Keratinocyte (primary cell): ENCODE data around the gene NXNL1. TPM values are rescaled to one million over a fixed set of nuclear protein-coding genes. Genes with fewer than 3 reads are reported as not detected.

ENCODE experiments used
- DNase-seq: peaks from one replicate; pipeline ENCODE4 v3.0.0-alpha.2; 2011; ENCODE audit warnings: low read depth, missing footprints, low spot score
- FAIRE-seq: peaks from 2 replicates; lab custom pipeline; 2011; peaks lifted over from hg19 to GRCh38; lab: Jason Lieb, UNC
- H2AFZ ChIP-seq: 2 replicates; pipeline ENCODE4 v1.6.0; 2012; ENCODE audit warnings: low read length, control low read depth, inconsistent platforms; ENCODE audit not compliant: control insufficient read depth
- H3K27ac ChIP-seq: 2 replicates; pipeline ENCODE4 v1.5.1; 2011; ENCODE audit warnings: low read length; ENCODE audit not compliant: control insufficient read depth, insufficient read depth
- H3K27me3 ChIP-seq: 3 replicates; pipeline ENCODE4 v1.6.0; 2011; ENCODE audit warnings: low read length; ENCODE audit not compliant: control insufficient read depth, insufficient read depth; ENCODE audit errors: extremely low read depth
- H3K36me3 ChIP-seq, 2 experiments: 2 replicates in 1 of 2; 3 replicates in 1 of 2; pipeline ENCODE4 v1.5.1; 2011; ENCODE audit warnings: low read length in 2 of 2, mild to moderate bottlenecking in 1 of 2; ENCODE audit not compliant: control insufficient read depth in 2 of 2, insufficient read depth in 2 of 2; ENCODE audit errors: extremely low read depth in 1 of 2
- H3K4me1 ChIP-seq: 3 replicates; pipeline ENCODE4 v1.5.1; 2011; ENCODE audit warnings: low read length; ENCODE audit not compliant: control insufficient read depth, insufficient read depth; ENCODE audit errors: extremely low read depth
- H3K4me2 ChIP-seq: 3 replicates; pipeline ENCODE4 v1.6.0; 2011; ENCODE audit warnings: low read depth, low read length; ENCODE audit not compliant: control insufficient read depth, insufficient read depth; ENCODE audit errors: extremely low read depth
- H3K4me3 ChIP-seq, 3 experiments: fragments of 200-600 bp in 1 of 3; sonication (generic) in 1 of 3; 2 replicates in 2 of 3; 3 replicates in 1 of 3; pipeline ENCODE4 v1.5.1; 2011 to 2016; ENCODE audit warnings: low read length in 3 of 3, mild to moderate bottlenecking in 3 of 3, control low read depth in 2 of 3, inconsistent platforms in 1 of 3, low read depth in 1 of 3, mixed read lengths in 1 of 3, mixed run types in 1 of 3, moderate library complexity in 1 of 3; ENCODE audit not compliant: control insufficient read depth in 2 of 3, insufficient read depth in 2 of 3; ENCODE audit errors: extremely low read depth in 1 of 3
- H3K79me2 ChIP-seq: 2 replicates; pipeline ENCODE4 v1.6.0; 2012; ENCODE audit warnings: low read length; ENCODE audit not compliant: control insufficient read depth, insufficient read depth
- H3K9ac ChIP-seq: 3 replicates; pipeline ENCODE4 v1.6.0; 2011; ENCODE audit warnings: low read length; ENCODE audit not compliant: control insufficient read depth, insufficient read depth; ENCODE audit errors: extremely low read depth
- H3K9me1 ChIP-seq: 3 replicates; pipeline ENCODE4 v1.6.0; 2011; ENCODE audit warnings: low read length; ENCODE audit not compliant: control insufficient read depth, insufficient read depth; ENCODE audit errors: extremely low read depth
- H3K9me3 ChIP-seq: 2 replicates; pipeline ENCODE4 v1.5.1; 2012; ENCODE audit warnings: low read depth, low read length; ENCODE audit not compliant: control insufficient read depth
- H4K20me1 ChIP-seq: 3 replicates; pipeline ENCODE4 v1.6.0; 2011; ENCODE audit warnings: low read length; ENCODE audit not compliant: control insufficient read depth, insufficient read depth; ENCODE audit errors: extremely low read depth
- EZH2 ChIP-seq: IDR thresholded peaks from one replicate; pipeline ENCODE4 v1.6.1; 2012; ENCODE audit warnings: inconsistent platforms, mild to moderate bottlenecking, low read length, moderate library complexity
- dilution Hi-C: fragments of 300-500 bp; cut with MboI; formaldehyde crosslinking; loops from one replicate; pipeline ENCODE4 v1.7.0; 2020; ENCODE audit warnings: low sequenced_read_pairs; ENCODE audit not compliant: extremely low pct_ligation_motif_present
- polyA plus RNA-seq, 5 experiments: library from polyadenylated mRNA; depleted of rRNA in 3 of 5; stranded (reverse) in 3 of 5; stranded (forward) in 1 of 5; unstranded in 1 of 5; fragments of >200 nt; gene quantifications; 1 replicate in 1 of 5; 2 replicates in 3 of 5; 3 replicates in 1 of 5; pipeline versions ENCODE4 v1.2.1 to v1.2.3, GENCODE V29; 2011 to 2012; ENCODE audit warnings: missing spikeins in 2 of 5, low read depth in 1 of 5, low replicate concordance in 1 of 5
- TF ChIP-seq, protein P1 (sequence below), 3 experiments: IDR thresholded peaks in 1 of 3; conservative IDR thresholded peaks in 1 of 3; optimal IDR thresholded peaks in 1 of 3; 2 replicates in 2 of 3; 3 replicates in 1 of 3; pipeline versions ENCODE3 to v1.5.1; 2011; ENCODE audit warnings: low read length in 3 of 3, mild to moderate bottlenecking in 3 of 3, moderate library complexity in 2 of 3, control low read depth in 1 of 3, inconsistent platforms in 1 of 3; ENCODE audit not compliant: insufficient read depth in 2 of 3; ENCODE audit errors: extremely low read depth in 1 of 3

NXNL1 gene
- polyA plus RNA-seq, 1 donor (not counting 4 experiments of a cell fraction or from before 2014, with no cell fraction given), result not detected

DNA sequence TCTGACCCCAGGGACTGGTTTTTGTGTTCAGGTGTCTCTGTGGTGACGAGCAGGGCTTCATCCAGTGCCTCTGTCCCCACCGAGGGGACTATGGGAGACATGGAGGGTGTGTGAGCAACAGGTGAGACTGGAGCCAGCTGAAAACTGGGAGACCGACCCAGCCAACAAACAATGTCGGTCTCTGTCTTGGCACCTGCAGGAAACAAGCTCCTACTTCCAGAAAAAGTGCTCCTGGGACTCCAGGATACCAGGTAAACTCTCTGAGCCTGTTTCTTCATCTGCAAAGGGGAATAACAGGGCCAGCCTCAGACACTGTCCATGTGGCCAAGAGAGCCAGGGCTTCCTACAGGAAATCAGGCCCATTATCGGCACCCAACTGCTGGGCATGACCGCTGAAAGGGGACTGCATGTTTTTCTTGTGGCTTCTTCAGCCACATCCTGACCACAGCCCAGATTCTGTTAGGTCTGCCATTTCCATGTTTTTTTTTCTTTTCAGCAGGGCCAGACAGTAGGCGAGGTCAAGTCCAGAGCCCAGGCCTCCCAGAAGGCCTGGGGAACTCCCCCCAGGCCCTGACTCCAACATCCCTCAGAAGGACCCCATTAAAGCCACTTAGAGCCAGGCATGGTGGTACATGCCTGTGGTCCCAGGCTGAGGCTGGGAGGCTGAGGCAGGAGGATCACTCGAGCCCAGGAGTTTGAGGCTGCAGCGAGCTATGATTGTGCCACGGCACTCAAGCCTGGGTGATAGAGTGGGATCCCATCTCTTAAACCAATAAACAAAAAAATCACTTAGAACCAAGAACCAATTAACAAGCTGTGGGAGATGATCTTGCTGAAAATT is 54.5 kb downstream of the NXNL1 start:
- no peaks in the 10 kb centered on the region for H3K9me3 ChIP-seq
- no peak overlapping the region for H3K4me2 ChIP-seq
- no peaks in the 10 kb centered on the region for H3K4me1 ChIP-seq
- FAIRE-seq (no peak), DNase-seq (no peak)
- no peak overlapping the region for H2AFZ ChIP-seq
- H3K9me1 ChIP-seq, result no peaks in the 10 kb centered on the region
- no peak overlapping the region for H3K9ac ChIP-seq
- H3K4me3 ChIP-seq, result no peak overlapping the region
- TF ChIP-seq, protein P1, sequence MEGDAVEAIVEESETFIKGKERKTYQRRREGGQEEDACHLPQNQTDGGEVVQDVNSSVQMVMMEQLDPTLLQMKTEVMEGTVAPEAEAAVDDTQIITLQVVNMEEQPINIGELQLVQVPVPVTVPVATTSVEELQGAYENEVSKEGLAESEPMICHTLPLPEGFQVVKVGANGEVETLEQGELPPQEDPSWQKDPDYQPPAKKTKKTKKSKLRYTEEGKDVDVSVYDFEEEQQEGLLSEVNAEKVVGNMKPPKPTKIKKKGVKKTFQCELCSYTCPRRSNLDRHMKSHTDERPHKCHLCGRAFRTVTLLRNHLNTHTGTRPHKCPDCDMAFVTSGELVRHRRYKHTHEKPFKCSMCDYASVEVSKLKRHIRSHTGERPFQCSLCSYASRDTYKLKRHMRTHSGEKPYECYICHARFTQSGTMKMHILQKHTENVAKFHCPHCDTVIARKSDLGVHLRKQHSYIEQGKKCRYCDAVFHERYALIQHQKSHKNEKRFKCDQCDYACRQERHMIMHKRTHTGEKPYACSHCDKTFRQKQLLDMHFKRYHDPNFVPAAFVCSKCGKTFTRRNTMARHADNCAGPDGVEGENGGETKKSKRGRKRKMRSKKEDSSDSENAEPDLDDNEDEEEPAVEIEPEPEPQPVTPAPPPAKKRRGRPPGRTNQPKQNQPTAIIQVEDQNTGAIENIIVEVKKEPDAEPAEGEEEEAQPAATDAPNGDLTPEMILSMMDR (optimal IDR thresholded peaks at IDR 0.05 in 1 of 3, IDR thresholded peaks at IDR 0.05 in 1 of 3, conservative IDR thresholded peaks at IDR 0.05 in 1 of 3; ENCODE audit: extremely low read depth in 1 of 3, insufficient read depth in 2 of 3, low read length in 3 of 3), result no peak
- no peak for TF ChIP-seq EZH2
- H4K20me1 ChIP-seq, result no peaks in the 10 kb centered on the region
- dilution Hi-C loops, result no loop called here
- no peaks in the 10 kb centered on the region for H3K79me2 ChIP-seq
- peaks cover 3% of the 10 kb centered on the region for H3K27me3 ChIP-seq
- no peak overlapping the region for H3K27ac ChIP-seq
- no peaks in the 10 kb centered on the region for H3K36me3 ChIP-seq

Other genes with a start within 250 kb of the NXNL1 start
- gene USE1, start 245.6 kb downstream of the NXNL1 start, polyA plus RNA-seq, result 18.0 to 24.1 TPM (median 20.7 TPM) in 3 replicates
- gene OCEL1, start 234.7 kb downstream of the NXNL1 start, polyA plus RNA-seq, result 2.1 to 6.6 TPM (median 2.2 TPM) in 3 replicates
- 12.3 to 20.2 TPM (median 12.9 TPM) in 3 replicates for gene NR2F6, start 215.0 kb downstream of the NXNL1 start, polyA plus RNA-seq
- not detected in 3 replicates for gene USHBP1, start 196.2 kb downstream of the NXNL1 start, polyA plus RNA-seq
- 83.1 to 92.8 TPM (median 83.1 TPM) in 3 replicates for gene BABAM1, start 193.5 kb downstream of the NXNL1 start, polyA plus RNA-seq
- gene ANKLE1, start 179.0 kb downstream of the NXNL1 start, polyA plus RNA-seq, result 0.30 to 0.41 TPM (median 0.39 TPM) in 3 replicates
- gene ABHD8, start 157.5 kb downstream of the NXNL1 start, polyA plus RNA-seq, result 4.1 to 11.2 TPM (median 8.7 TPM) in 3 replicates
- gene MRPL34, start 155.1 kb downstream of the NXNL1 start, polyA plus RNA-seq, result 49.2 to 63.7 TPM (median 59.6 TPM) in 3 replicates
- 59.4 to 75.4 TPM (median 62.8 TPM) in 3 replicates for gene DDA1, start 151.4 kb downstream of the NXNL1 start, polyA plus RNA-seq
- 1.1 to 2.7 TPM (median 1.6 TPM) in 3 replicates for gene ANO8, start 126.1 kb downstream of the NXNL1 start, polyA plus RNA-seq
- 7.2 to 9.3 TPM (median 8.9 TPM) in 3 replicates for gene GTPBP3, start 123.4 kb downstream of the NXNL1 start, polyA plus RNA-seq
- not detected in 3 replicates for gene PLVAP, start 83.6 kb downstream of the NXNL1 start, polyA plus RNA-seq
- gene CCDC194, start 66.7 kb downstream of the NXNL1 start, polyA plus RNA-seq, result not detected in 3 replicates
- 4.0 to 8.4 TPM (median 4.4 TPM) in 3 replicates for gene BST2, start 55.3 kb downstream of the NXNL1 start, polyA plus RNA-seq
- 23.3 to 36.6 TPM (median 33.0 TPM) in 3 replicates for gene MVB12A, start 40.9 kb downstream of the NXNL1 start, polyA plus RNA-seq
- 0.04 to 0.08 TPM (median 0.06 TPM) in 3 replicates for gene TMEM221, start 12.3 kb downstream of the NXNL1 start, polyA plus RNA-seq
- gene SLC27A1, start 9.6 kb upstream of the NXNL1 start, polyA plus RNA-seq, result 8.4 to 12.6 TPM (median 11.7 TPM) in 3 replicates
- 30.2 to 71.5 TPM (median 33.8 TPM) in 3 replicates for gene PGLS, start 50.7 kb upstream of the NXNL1 start, polyA plus RNA-seq
- 89.4 to 126 TPM (median 90.9 TPM) in 3 replicates for gene COLGALT1, start 94.7 kb upstream of the NXNL1 start, polyA plus RNA-seq
- gene UNC13A, start 227.4 kb upstream of the NXNL1 start, polyA plus RNA-seq, result under 0.01 TPM in 1 of 3 replicates, not detected in the others